CD14-positive monocyte (primary cell): Measurements from ENCODE around the gene NTM. TPM values are rescaled to one million over a fixed set of nuclear protein-coding genes. Genes with fewer than 3 reads are reported as not detected.
"Not testable (repeated sequence)": the region's sequence is repeated elsewhere in the genome, so short reads cannot be mapped to it uniquely, and the experiment has no call there.

Experiments
- DNase-seq, 3 donors: peaks; one replicate each; pipeline ENCODE4 v3.0.0-alpha.2; 2011 to 2022
- H2AFZ ChIP-seq: 2 replicates; pipeline ENCODE4 v1.6.0; 2012; ENCODE audit warnings: mild to moderate bottlenecking, low read depth, low read length, inconsistent platforms; ENCODE audit not compliant: insufficient read depth, poor library complexity, severe bottlenecking
- H3K27ac ChIP-seq, 2 donors: 1 replicate in 1 of 2; 2 replicates in 1 of 2; pipeline ENCODE4 v1.5.1; 2012 to 2013; ENCODE audit warnings: low read length in 2 of 2, control low read depth in 1 of 2, inconsistent platforms in 1 of 2, low read depth in 1 of 2, mild to moderate bottlenecking in 1 of 2
- H3K27me3 ChIP-seq, 2 donors: one replicate each; pipeline versions ENCODE4 v1.6.0 to v1.6.1; 2011 to 2013; ENCODE audit warnings: low read length in 2 of 2; ENCODE audit not compliant: control insufficient read depth in 2 of 2, insufficient read depth in 2 of 2
- H3K36me3 ChIP-seq, 2 donors: replicated peaks in 1 of 2; 1 replicate in 1 of 2; 2 replicates in 1 of 2; pipeline versions ENCODE4 v1.5.1 to v1.6.1; 2012 to 2013; ENCODE audit warnings: low read length in 2 of 2, control low read depth in 1 of 2, inconsistent platforms in 1 of 2, mild to moderate bottlenecking in 1 of 2; ENCODE audit not compliant: insufficient read depth in 2 of 2, control insufficient read depth in 1 of 2
- H3K4me1 ChIP-seq, 2 donors: 1 replicate in 1 of 2; 2 replicates in 1 of 2; pipeline versions ENCODE4 v1.5.1 to v1.6.1; 2012 to 2013; ENCODE audit warnings: low read length in 2 of 2, control low read depth in 1 of 2, inconsistent platforms in 1 of 2, mild to moderate bottlenecking in 1 of 2, moderate library complexity in 1 of 2; ENCODE audit not compliant: insufficient read depth in 2 of 2, control insufficient read depth in 1 of 2
- H3K4me2 ChIP-seq: replicated peaks from 2 replicates; pipeline ENCODE3; 2012; ENCODE audit warnings: low read length, moderate library complexity, mild to moderate bottlenecking; ENCODE audit not compliant: poor library complexity, severe bottlenecking; ENCODE audit errors: extremely low read depth
- H3K4me3 ChIP-seq, 3 experiments: fragments of 200-600 bp in 1 of 3; sonication (generic) in 1 of 3; replicated peaks in 1 of 3; 1 replicate in 2 of 3; 2 replicates in 1 of 3; pipeline ENCODE4 v1.5.1; 2011 to 2013; ENCODE audit warnings: low read length in 3 of 3, mild to moderate bottlenecking in 3 of 3, control low read depth in 2 of 3, low read depth in 2 of 3, inconsistent platforms in 1 of 3, moderate library complexity in 1 of 3
- H3K79me2 ChIP-seq: 2 replicates; pipeline ENCODE4 v1.6.0; 2012; ENCODE audit warnings: mild to moderate bottlenecking, control low read depth, inconsistent platforms, low read length, moderate library complexity; ENCODE audit not compliant: insufficient read depth
- H3K9ac ChIP-seq: 2 replicates; pipeline ENCODE4 v1.6.0; 2017; ENCODE audit warnings: low read length, mild to moderate bottlenecking; ENCODE audit not compliant: insufficient read depth, poor library complexity, severe bottlenecking
- H3K9me3 ChIP-seq, 2 donors: replicated peaks in 1 of 2; 1 replicate in 1 of 2; 2 replicates in 1 of 2; pipeline versions ENCODE4 v1.5.1 to v1.6.1; 2012 to 2013; ENCODE audit warnings: low read length in 2 of 2, control low read depth in 1 of 2; ENCODE audit not compliant: control insufficient read depth in 1 of 2, insufficient read depth in 1 of 2
- H4K20me1 ChIP-seq: 2 replicates; pipeline ENCODE4 v1.6.0; 2012; ENCODE audit warnings: mild to moderate bottlenecking, low read length, control low read depth, moderate library complexity; ENCODE audit not compliant: insufficient read depth
- H3K27ac Mint-ChIP-seq, 7 donors: one replicate each; pipeline ENCODE4 v1.8.0; 2020; ENCODE audit warnings: mild to moderate bottlenecking in 7 of 7, mixed read lengths in 7 of 7, moderate library complexity in 6 of 7, inconsistent platforms in 2 of 7
- H3K27me3 Mint-ChIP-seq, 3 donors: one replicate each; pipeline ENCODE4 v1.8.0; 2021 to 2022; ENCODE audit warnings: low read depth in 3 of 3, mild to moderate bottlenecking in 3 of 3, mixed read lengths in 3 of 3, moderate library complexity in 3 of 3, inconsistent platforms in 1 of 3
- H3K36me3 Mint-ChIP-seq, 2 donors: one replicate each; pipeline ENCODE4 v1.8.0; 2020; ENCODE audit warnings: mixed read lengths in 2 of 2, inconsistent platforms in 1 of 2, mild to moderate bottlenecking in 1 of 2
- H3K4me1 Mint-ChIP-seq: one replicate; pipeline ENCODE4 v1.8.0; 2020; ENCODE audit warnings: mild to moderate bottlenecking, mixed read lengths
- H3K4me3 Mint-ChIP-seq, 2 donors: one replicate each; pipeline ENCODE4 v1.8.0; 2020; ENCODE audit warnings: mild to moderate bottlenecking in 2 of 2, mixed read lengths in 2 of 2, moderate library complexity in 1 of 2
- H3K9me3 Mint-ChIP-seq, 7 donors: one replicate each; pipeline ENCODE4 v1.8.0; 2020 to 2022; ENCODE audit warnings: mixed read lengths in 7 of 7, mild to moderate bottlenecking in 6 of 7, moderate library complexity in 6 of 7, inconsistent platforms in 2 of 7
- WGBS: methylation state at CpG from one replicate; pipeline ENCODE4 v1.1.5; 2013; ENCODE audit warnings: missing lambda C conversion rate; ENCODE audit not compliant: insufficient coverage; 5-methylcytosine and 5-hydroxymethylcytosine counted together
- intact Hi-C, 2 donors: fragments of 100-400 bp; cut with micrococcal nuclease; formaldehyde crosslinking; loops; one replicate each; pipeline versions ENCODE4 v1.15.0 to v1.15.1; 2023
- polyA plus RNA-seq, 3 donors: library from polyadenylated mRNA; depleted of rRNA in 1 of 3; unstranded in 2 of 3; stranded (reverse) in 1 of 3; fragments of 300-500 nt in 2 of 3; fragments of >200 nt in 1 of 3; fragmentation: Illumina TruSeq in 2 of 3; gene quantifications; 1 replicate in 2 of 3; 2 replicates in 1 of 3; pipeline ENCODE4 v1.2.3, GENCODE V29; 2012 to 2021
- TF ChIP-seq, protein P1 (sequence below): fragments of 200-600 bp; IDR thresholded peaks from one replicate; pipeline ENCODE4 v1.8.0; 2022; ENCODE audit warnings: antibody characterized with exemption, mild to moderate bottlenecking

The NTM gene
- polyA plus RNA-seq, 3 donors = not detected

- DNase-seq = no peak
- H3K9me3 ChIP-seq = no peaks in the 10 kb centered on the region
- no peak overlapping the region for H3K27ac ChIP-seq
- no peaks in the 10 kb centered on the region for H3K79me2 ChIP-seq
- H4K20me1 ChIP-seq = no peaks in the 10 kb centered on the region
- TF ChIP-seq, protein P1, sequence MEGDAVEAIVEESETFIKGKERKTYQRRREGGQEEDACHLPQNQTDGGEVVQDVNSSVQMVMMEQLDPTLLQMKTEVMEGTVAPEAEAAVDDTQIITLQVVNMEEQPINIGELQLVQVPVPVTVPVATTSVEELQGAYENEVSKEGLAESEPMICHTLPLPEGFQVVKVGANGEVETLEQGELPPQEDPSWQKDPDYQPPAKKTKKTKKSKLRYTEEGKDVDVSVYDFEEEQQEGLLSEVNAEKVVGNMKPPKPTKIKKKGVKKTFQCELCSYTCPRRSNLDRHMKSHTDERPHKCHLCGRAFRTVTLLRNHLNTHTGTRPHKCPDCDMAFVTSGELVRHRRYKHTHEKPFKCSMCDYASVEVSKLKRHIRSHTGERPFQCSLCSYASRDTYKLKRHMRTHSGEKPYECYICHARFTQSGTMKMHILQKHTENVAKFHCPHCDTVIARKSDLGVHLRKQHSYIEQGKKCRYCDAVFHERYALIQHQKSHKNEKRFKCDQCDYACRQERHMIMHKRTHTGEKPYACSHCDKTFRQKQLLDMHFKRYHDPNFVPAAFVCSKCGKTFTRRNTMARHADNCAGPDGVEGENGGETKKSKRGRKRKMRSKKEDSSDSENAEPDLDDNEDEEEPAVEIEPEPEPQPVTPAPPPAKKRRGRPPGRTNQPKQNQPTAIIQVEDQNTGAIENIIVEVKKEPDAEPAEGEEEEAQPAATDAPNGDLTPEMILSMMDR = no peak
- Mint-ChIP-seq H3K4me3 (no peak overlapping the region), H3K9me3 (peaks cover 0 to 2% (median 0%) of the 10 kb centered on the region in 7 donors), H3K4me1 (no peaks in the 10 kb centered on the region), H3K27ac (no peak overlapping the region), H3K36me3 (no peaks in the 10 kb centered on the region), H3K27me3 (peaks cover 0 to 7% (median 6%) of the 10 kb centered on the region in 3 donors)
- H2AFZ ChIP-seq = no peak overlapping the region
- no peaks in the 10 kb centered on the region for H3K4me1 ChIP-seq
- H3K4me3 ChIP-seq = no peak overlapping the region
- no peaks in the 10 kb centered on the region for H3K27me3 ChIP-seq
- no peaks in the 10 kb centered on the region for H3K36me3 ChIP-seq
- intact Hi-C loops = no loop called here
- no peak overlapping the region for H3K4me2 ChIP-seq
- 50% methylated on average over 1 of the region's 4 CpGs for WGBS
- H3K9ac ChIP-seq = no peak overlapping the region
Measured at GRCh38 chr11:131491503-131491902, 121.1 kb downstream of the NTM start.

- Histone ChIP-seq H4K20me1 (no peaks in the 10 kb centered on the region), H3K4me2 (no peak overlapping the region), H2AFZ (no peak overlapping the region), H3K9me3 (no peaks in the 10 kb centered on the region), H3K4me1 (no peaks in the 10 kb centered on the region), H3K9ac (no peak overlapping the region), H3K27ac (no peak overlapping the region), H3K79me2 (no peaks in the 10 kb centered on the region), H3K36me3 (no peaks in the 10 kb centered on the region), H3K27me3 (no peaks in the 10 kb centered on the region), H3K4me3 (no peak overlapping the region)
- H3K4me1 Mint-ChIP-seq = no peaks in the 10 kb centered on the region
- TF ChIP-seq, protein P1 = no peak
- no peak for DNase-seq
- no peak overlapping the region for H3K4me3 Mint-ChIP-seq
- H3K27me3 Mint-ChIP-seq = peaks cover 0 to 7% (median 6%) of the 10 kb centered on the region in 3 donors
- peak overlapping the region in 1 of 7 donors; percentile 6 for H3K27ac Mint-ChIP-seq
- no peaks in the 10 kb centered on the region for H3K36me3 Mint-ChIP-seq
- 77% methylated on average over 4 of the region's 6 CpGs for WGBS
- intact Hi-C loops = no loop called here
- H3K9me3 Mint-ChIP-seq = no peaks in the 10 kb centered on the region
Measured at GRCh38 chr11:131495423-131495822, 125.0 kb downstream of the NTM start.

GRCh38 chr11:131497686-131498085 lies 127.3 kb downstream of the NTM start:
- H3K4me1 Mint-ChIP-seq, H4K20me1 ChIP-seq, H3K27ac Mint-ChIP-seq, H3K27ac ChIP-seq, H3K9me3 ChIP-seq, intact Hi-C loops, H3K27me3 Mint-ChIP-seq, H3K27me3 ChIP-seq, H3K9ac ChIP-seq, H3K36me3 Mint-ChIP-seq, H2AFZ ChIP-seq, DNase-seq, H3K4me3 Mint-ChIP-seq, H3K9me3 Mint-ChIP-seq, H3K4me3 ChIP-seq, H3K4me2 ChIP-seq, H3K4me1 ChIP-seq, H3K36me3 ChIP-seq, H3K79me2 ChIP-seq: not testable (repeated sequence)
- WGBS = 94% methylated on average over 4 of the region's 5 CpGs
